Inferior parietal cortex (tissue), 1 donor: Measurements from ENCODE around the gene MRPS27.
"Not testable (repeated sequence)": the region's sequence is repeated elsewhere in the genome, so short reads cannot be mapped to it uniquely, and the experiment has no call there.

Experiments
- DNase-seq: peaks from one replicate; pipeline ENCODE4 v3.0.0-alpha.2; 2016; ENCODE audit errors: extremely low spot score

MRPS27 gene

GRCh38 chr5:72325566-72326305 lies 5.7 kb upstream of the MRPS27 start:
- DNase-seq: peak; percentile 61

GRCh38 chr5:72324189-72324825 lies 4.3 kb upstream of the MRPS27 start:
- no peak for DNase-seq

GRCh38 chr5:72319435-72319975 lies 535 bp downstream of the MRPS27 start:
- not testable (repeated sequence) for DNase-seq

- DNase-seq: no peak
Observed at GRCh38 chr5:72314571-72315172, 5.4 kb downstream of the MRPS27 start.

- DNase-seq: no peak
Observed at GRCh38 chr5:72313141-72313540, 6.9 kb downstream of the MRPS27 start.

DNA sequence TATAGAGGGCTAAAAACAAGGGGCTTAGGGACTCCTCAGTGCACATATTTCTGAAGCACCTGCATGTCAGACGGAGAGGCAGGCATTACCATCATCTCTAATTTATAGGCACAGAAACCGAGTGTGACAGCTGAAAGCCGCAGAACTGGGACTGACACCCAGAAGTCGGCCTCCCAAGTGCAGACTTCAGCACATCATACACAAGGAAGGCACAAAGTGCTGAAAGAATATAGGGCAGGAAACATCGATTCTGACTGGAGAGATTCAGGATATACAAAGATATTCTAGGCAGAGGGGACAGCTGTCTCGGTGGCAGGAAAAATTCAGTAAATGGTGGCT lies 11.2 kb downstream of the MRPS27 start:
- DNase-seq: no peak

DNA sequence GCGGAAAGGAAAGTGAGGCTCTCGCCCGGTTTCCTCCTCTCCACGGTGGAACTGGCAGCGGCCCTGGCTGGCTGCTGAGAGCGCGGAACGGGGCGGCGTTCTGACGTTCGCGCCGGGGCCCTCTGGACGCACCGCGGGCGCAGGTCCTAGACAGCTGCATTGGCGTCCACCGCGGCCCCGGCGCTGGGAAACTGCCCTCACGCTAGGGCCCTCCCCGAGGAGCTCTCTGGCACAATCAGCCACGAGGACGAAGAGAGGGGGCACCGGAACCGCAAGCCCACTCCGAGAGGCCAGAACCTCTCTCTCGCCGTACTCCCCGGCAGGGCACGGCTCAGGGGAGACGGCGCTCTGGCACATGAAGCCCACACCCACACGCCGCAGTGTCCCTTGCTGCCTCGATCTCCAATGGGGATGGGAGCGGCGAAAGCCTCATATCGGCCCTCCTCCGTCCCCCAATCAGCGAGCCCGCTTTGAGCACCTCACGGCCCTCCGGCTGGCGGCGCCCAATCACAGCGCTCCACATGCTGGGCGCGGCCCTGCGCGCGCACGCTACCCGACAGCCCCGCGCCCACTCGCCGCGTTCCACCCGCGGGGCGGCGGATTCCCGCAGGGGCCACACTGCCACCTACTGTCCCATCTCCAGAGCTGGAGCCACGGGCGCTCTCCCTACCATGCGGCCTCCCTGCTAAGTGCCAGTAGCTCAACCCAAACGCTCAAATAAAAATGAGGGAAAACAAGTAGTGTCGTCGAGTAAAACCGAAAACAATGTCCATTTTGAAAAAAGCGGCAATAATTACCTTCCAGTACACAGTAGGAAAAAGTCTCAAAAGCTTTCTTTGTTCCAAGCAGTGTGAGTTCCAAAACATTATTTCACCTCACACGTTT lies 11.8 kb downstream of the MRPS27 start:
- DNase-seq: peak; percentile 97

- no peak for DNase-seq
Observed at GRCh38 chr5:72307573-72307967, 12.5 kb downstream of the MRPS27 start.

DNA sequence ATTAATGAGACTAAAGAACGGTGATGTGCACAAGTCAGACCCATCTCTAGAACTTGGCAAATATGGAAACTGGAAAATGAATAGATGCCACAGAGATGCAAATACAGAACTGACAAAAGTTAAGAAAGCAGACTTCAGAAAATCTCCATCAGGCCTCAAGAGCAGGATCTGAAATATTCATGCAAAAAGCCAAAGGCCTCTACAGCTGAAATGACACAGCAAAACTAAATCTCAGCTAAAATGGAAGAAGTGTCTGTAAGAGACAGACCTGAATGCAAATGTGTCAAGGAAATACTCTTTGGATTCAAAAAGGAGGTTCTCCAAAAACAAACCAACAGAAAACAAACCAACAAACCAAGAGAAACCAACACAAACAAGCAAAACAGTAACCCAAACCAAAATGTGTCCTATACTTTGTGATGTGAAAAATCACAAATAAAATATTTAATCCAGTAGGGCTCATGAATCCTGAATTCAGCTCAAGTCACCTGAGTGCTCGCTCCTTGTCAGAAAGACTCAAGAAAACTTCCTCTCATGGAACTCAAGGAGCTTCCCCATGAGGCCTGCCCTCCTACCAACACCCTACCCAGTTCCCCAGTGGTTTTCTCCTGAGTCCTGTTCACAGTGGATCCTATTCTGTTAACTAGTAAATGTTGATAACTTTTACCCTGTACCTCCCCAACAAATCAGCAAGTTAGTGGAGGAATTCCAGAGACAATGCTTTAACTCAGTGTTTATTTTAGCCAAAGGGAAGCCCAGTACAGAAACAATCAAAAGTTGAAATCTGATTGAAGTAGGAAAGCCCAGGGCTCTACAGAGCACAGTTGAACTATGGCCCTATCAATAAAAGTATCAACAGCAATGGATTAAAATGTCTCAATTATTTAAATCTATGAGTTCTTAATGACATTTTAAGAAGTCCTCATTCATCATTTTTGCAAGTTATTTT lies 14.6 kb downstream of the MRPS27 start:
- no peak for DNase-seq

GRCh38 chr5:72302171-72302570 lies 17.9 kb downstream of the MRPS27 start:
- DNase-seq: no peak

- no peak for DNase-seq
Observed at GRCh38 chr5:72301557-72301956, 18.5 kb downstream of the MRPS27 start.

DNA sequence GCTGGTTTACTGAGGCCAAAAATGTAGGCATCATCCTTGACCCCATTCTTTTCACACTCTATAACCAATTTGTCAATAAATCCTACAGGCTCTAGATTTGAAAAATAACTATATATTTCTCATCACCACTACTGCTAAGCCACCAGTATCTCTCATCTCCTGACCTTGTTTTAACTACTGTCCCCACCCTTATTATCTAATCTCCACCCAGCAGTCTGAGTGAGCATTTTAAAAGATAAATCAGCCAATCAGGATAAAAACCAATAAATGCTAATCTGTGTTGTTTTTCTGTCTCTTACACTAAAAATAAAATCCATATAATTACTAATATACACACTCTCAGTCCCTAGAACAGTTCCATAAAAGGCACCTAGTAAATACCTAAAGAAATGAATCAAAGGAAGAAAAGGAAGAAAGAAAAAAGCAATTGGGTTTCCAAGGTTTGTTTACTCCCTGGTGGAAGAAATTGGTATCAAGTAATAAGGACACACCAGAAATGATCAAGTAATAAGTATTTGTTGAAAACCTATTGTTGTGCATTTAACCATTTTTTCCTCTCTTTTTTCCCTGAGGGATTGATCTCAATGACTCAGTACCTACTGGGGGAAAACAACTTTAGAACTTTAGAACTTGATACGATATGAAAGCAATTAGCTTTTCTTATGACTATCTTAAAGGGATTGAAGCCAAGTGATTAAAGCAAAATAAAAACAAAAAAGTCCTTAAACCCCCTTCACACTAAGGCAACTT lies 19.3 kb downstream of the MRPS27 start:
- no peak for DNase-seq

DNA sequence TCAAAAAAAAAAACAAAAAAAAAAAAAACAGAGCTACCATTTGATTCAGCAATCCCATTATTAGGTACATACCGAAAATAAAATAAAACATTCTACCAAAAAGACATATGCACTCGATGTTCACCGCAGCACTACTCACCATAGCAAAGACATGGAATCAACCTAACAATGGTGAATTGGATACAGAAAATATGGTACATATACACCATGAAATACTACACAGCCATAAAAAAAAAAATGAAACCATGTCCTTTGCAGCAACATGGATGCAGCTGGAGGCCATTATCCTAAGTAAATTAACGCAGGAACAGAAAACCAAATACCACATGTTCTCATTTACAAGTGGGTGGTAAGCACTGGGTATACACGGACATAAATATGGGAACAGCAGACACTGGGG lies 21.3 kb downstream of the MRPS27 start:
- no peak for DNase-seq

DNA sequence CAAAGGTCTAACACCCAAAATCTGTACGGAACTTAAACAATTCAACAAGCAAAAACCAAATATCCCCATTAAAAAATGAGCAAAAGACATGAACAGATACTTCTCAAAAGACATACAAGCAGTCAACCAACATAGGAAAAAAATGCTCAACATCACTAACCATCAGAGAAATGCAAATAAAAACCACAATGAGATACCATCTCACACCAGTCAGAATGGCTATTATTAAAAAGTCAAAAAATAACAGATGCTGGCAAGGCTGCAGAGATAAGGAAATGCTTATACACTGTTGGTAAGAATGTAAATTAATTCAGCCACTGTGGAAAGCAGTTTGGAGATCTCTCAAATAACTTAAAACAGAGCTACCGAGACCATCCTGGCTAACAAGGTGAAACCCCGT lies 21.9 kb downstream of the MRPS27 start:
- not testable (repeated sequence) for DNase-seq

DNA sequence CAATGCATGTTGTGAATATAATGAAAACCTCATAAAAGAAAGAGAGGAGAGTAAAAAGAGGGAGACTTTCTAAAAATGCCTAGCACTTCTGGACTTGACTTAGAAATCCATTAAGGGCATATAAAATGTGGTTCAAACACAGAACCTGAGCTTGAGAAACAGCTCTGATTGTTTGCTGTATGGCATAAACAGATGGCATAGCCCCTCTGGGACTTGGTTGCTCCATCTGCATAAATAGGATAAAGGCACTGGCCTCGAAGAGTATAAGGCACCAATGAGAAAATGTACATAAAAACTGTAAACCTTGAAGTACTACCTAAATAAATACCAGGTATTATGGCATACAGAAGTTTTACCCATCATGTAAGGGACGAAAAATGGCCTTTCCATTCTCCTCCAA lies 23.8 kb downstream of the MRPS27 start:
- DNase-seq: no peak

DNA sequence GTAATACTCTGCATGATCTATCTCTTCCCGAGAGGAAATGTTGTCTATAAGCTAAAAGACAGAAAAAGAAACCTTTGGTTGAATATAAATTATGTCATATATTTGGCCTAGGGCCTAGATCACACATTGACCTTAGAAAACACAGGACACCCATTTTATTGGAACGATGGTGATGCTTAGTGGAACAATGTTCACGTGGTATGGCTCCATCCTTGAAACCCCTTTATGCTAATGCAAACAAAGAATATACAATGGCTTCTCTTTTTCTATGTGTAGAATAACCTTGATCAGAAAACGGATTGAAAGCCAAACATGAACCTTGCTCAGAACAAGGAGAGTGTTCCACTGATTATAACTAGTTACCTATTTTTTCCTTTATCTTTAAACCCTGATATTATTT lies 24.5 kb downstream of the MRPS27 start:
- no peak for DNase-seq

GRCh38 chr5:72294473-72294872 lies 25.6 kb downstream of the MRPS27 start:
- no peak for DNase-seq

DNA sequence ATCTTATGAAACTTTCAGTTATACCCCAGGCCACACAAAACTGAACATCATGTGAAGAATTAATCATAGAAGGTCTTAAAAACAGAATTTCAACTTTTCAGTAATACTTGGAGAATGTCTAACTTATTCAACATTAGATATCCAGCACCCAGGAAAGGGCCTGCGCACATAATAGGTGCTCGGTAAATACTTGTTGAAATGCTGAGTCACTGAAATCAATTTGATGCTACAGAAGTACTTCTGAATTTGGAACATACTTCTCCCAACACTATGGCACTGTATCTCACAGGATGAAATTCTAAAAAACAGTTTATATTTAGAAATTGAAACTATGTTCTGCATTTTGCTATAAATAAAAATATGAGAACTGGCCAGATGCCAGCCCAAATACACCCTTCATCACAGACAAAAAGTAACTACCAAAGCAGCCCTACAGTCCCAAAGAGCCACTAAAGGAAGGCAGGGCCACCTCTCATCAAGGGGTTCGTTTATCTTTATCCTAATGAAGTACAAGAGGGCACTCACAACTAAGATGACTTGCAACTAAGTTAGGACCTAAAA lies 26.5 kb downstream of the MRPS27 start:
- no peak for DNase-seq

GRCh38 chr5:72292411-72292810 lies 27.6 kb downstream of the MRPS27 start:
- no peak for DNase-seq

DNA sequence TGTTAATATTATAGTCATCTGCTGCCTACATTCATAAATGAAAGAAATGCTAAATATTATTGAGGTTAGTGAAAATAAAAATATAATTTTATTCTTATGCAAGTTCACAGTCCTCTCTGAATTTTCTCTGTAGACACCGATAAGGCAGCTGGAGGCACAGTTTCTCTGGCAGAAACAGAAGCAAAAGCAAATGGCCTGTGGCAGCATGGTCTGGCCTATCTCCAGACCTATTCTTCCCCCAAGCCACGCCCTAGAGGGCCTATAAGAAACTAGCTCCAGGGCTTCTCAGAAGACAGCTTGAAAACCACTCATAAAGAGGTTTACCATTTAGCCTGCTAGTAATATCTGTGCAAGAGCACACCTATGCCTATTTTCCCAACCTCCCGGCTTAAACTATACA lies 28.4 kb downstream of the MRPS27 start:
- no peak for DNase-seq
